ENCODE results near the gene LCLAT1.

DNA sequence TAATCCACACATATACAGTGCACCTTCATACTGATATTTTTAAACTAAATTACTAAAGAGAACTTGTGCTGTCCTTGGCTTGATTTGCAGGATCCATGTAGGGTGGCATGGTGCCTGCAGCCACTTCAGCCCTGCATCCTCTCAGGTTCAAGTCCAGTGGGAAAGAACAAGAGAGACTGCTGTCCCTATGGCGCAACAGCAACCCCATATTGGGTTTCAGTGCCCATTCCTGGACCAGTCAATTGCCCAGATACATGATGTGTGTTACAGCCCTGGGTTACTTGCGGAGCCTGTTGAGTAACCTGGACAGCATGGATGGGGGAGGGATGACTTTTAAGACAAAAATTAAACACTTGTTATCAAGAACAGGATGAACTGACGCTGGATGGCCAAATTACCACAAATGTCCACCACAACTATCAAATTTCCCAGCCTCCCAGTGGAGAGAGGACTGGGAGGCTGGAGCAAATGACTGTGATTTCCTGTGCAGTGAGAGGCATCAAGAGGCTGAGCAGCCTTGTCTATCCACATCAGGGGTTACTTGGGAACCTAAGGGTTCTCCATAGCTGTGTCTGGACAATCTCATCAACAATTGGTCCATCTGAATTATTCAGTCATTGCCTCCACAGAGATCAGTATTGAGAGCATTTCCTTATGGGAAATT is 198.2 kb downstream of the LCLAT1 start:
- TF ChIP-seq, protein P1, sequence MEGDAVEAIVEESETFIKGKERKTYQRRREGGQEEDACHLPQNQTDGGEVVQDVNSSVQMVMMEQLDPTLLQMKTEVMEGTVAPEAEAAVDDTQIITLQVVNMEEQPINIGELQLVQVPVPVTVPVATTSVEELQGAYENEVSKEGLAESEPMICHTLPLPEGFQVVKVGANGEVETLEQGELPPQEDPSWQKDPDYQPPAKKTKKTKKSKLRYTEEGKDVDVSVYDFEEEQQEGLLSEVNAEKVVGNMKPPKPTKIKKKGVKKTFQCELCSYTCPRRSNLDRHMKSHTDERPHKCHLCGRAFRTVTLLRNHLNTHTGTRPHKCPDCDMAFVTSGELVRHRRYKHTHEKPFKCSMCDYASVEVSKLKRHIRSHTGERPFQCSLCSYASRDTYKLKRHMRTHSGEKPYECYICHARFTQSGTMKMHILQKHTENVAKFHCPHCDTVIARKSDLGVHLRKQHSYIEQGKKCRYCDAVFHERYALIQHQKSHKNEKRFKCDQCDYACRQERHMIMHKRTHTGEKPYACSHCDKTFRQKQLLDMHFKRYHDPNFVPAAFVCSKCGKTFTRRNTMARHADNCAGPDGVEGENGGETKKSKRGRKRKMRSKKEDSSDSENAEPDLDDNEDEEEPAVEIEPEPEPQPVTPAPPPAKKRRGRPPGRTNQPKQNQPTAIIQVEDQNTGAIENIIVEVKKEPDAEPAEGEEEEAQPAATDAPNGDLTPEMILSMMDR (conservative IDR thresholded peaks at IDR 0.05; ENCODE audit: low read length) = no peak
- TF ChIP-seq EZH2phosphoT487 (IDR thresholded peaks at IDR 0.05; ENCODE audit: borderline replicate concordance) = no peak

Data from Loucy (cell line).